ES-I3 (cell line): ENCODE measurements around the gene PIGL.
"Not testable (repeated sequence)": the region's sequence is repeated elsewhere in the genome, so short reads cannot be mapped to it uniquely, and the experiment has no call there.

Experiments
- H3K36me3 ChIP-seq: 2 replicates; pipeline ENCODE4 v1.6.1; 2013; ENCODE audit warnings: mild to moderate bottlenecking, low read length, control low read depth, moderate library complexity; ENCODE audit not compliant: insufficient read depth
- H3K4me1 ChIP-seq: 2 replicates; pipeline ENCODE4 v1.6.1; 2013; ENCODE audit warnings: mild to moderate bottlenecking, control low read depth, low read length; ENCODE audit not compliant: insufficient read depth
- H3K9ac ChIP-seq: 2 replicates; pipeline ENCODE4 v1.6.1; 2013; ENCODE audit warnings: low read depth, mild to moderate bottlenecking, low read length, moderate library complexity
- H3K9me3 ChIP-seq: 2 replicates; pipeline ENCODE4 v1.6.1; 2013; ENCODE audit warnings: mild to moderate bottlenecking, low read length, moderate library complexity; ENCODE audit not compliant: control insufficient read depth, insufficient read depth

PIGL gene

GRCh38 chr17:16211590-16211989 is 5.4 kb upstream of the PIGL start:
- Histone ChIP-seq H3K36me3 (no peaks in the 10 kb centered on the region), H3K9me3 (no peaks in the 10 kb centered on the region), H3K9ac (no peak overlapping the region), H3K4me1 (peaks cover 4% of the 10 kb centered on the region; the same call in 1 of the 2 replicates)

- Histone ChIP-seq H3K4me1 (peaks cover 4% of the 10 kb centered on the region; the same call in 1 of the 2 replicates), H3K9ac (no peak overlapping the region), H3K9me3 (no peaks in the 10 kb centered on the region), H3K36me3 (no peaks in the 10 kb centered on the region)
Measured at GRCh38 chr17:16212793-16213192, 4.2 kb upstream of the PIGL start.

- H3K36me3 ChIP-seq: no peaks in the 10 kb centered on the region
- H3K9me3 ChIP-seq: no peaks in the 10 kb centered on the region
- H3K4me1 ChIP-seq: peaks cover 4% of the 10 kb centered on the region; the same call in 1 of the 2 replicates
- H3K9ac ChIP-seq: peak overlapping the region; percentile 87
Measured at GRCh38 chr17:16214190-16215001, 2.6 kb upstream of the PIGL start.

- Histone ChIP-seq H3K9me3 (no peaks in the 10 kb centered on the region), H3K9ac (peak overlapping the region; percentile 87), H3K36me3 (no peaks in the 10 kb centered on the region), H3K4me1 (peaks cover 4% of the 10 kb centered on the region; the same call in 1 of the 2 replicates)
Measured at GRCh38 chr17:16215002-16215272, 2.1 kb upstream of the PIGL start.

- Histone ChIP-seq H3K4me1 (peaks cover 4% of the 10 kb centered on the region; the same call in 1 of the 2 replicates), H3K9me3 (no peaks in the 10 kb centered on the region), H3K9ac (peak within 1 kb of the TSS; percentile 87), H3K36me3 (no peaks in the 10 kb centered on the region)
Measured at GRCh38 chr17:16215273-16215964, 1.6 kb upstream of the PIGL start, which contains the start of gene NCOR1. TSS of gene NCOR1 (minus strand) at chr17:16215534. CDS start at chr17:16194569, 20,965 bp downstream.

- Histone ChIP-seq H3K9ac (peak overlapping the region; percentile 87), H3K4me1 (peaks cover 4% of the 10 kb centered on the region; the same call in 1 of the 2 replicates), H3K36me3 (no peaks in the 10 kb centered on the region), H3K9me3 (no peaks in the 10 kb centered on the region)
Measured at GRCh38 chr17:16215965-16216316, 1.1 kb upstream of the PIGL start.

- not testable (repeated sequence) for H3K9me3 ChIP-seq, H3K36me3 ChIP-seq, H3K4me1 ChIP-seq
- H3K9ac ChIP-seq: peak overlapping the region; percentile 91
Measured at GRCh38 chr17:16216341-16217001, 539 bp upstream of the PIGL start.

GRCh38 chr17:16222406-16222805 is 5.4 kb downstream of the PIGL start:
- no peaks in the 10 kb centered on the region for H3K4me1 ChIP-seq
- no peak overlapping the region for H3K9ac ChIP-seq
- H3K9me3 ChIP-seq: no peaks in the 10 kb centered on the region
- H3K36me3 ChIP-seq: no peaks in the 10 kb centered on the region

GRCh38 chr17:16229912-16230561 is 13.0 kb downstream of the PIGL start:
- not testable (repeated sequence) for H3K4me1 ChIP-seq, H3K36me3 ChIP-seq, H3K9ac ChIP-seq, H3K9me3 ChIP-seq

- Histone ChIP-seq H3K9me3 (no peaks in the 10 kb centered on the region), H3K4me1 (no peaks in the 10 kb centered on the region), H3K9ac (no peak overlapping the region), H3K36me3 (peaks cover 2% of the 10 kb centered on the region; the same call in 1 of the 2 replicates)
Measured at GRCh38 chr17:16232391-16232790, 15.4 kb downstream of the PIGL start.

GRCh38 chr17:16239931-16240330 is 22.9 kb downstream of the PIGL start:
- Histone ChIP-seq H3K9me3 (no peaks in the 10 kb centered on the region), H3K4me1 (peaks cover 8% of the 10 kb centered on the region; the same call in 1 of the 2 replicates), H3K36me3 (no peaks in the 10 kb centered on the region), H3K9ac (no peak overlapping the region)

GRCh38 chr17:16241906-16242399 is 24.9 kb downstream of the PIGL start:
- peaks cover 8% of the 10 kb centered on the region; the same call in 1 of the 2 replicates for H3K4me1 ChIP-seq
- no peaks in the 10 kb centered on the region for H3K36me3 ChIP-seq
- H3K9ac ChIP-seq: no peak overlapping the region
- no peaks in the 10 kb centered on the region for H3K9me3 ChIP-seq

- Histone ChIP-seq H3K9ac (no peak overlapping the region), H3K9me3 (no peaks in the 10 kb centered on the region), H3K36me3 (no peaks in the 10 kb centered on the region), H3K4me1 (peaks cover 8% of the 10 kb centered on the region; the same call in 1 of the 2 replicates)
Measured at GRCh38 chr17:16243385-16243784, 26.4 kb downstream of the PIGL start.
